Upper lobe of right lung (tissue), 1 donor: ENCODE results near the gene BRIP1. TPM values are rescaled to one million over a fixed set of nuclear protein-coding genes. Genes with fewer than 3 reads are reported as not detected.

ENCODE experiments used
- ATAC-seq: fragments of 200-7000 bp; cut with Tn5 transposase; one replicate; pipeline ENCODE4 v1.9.1; 2020; ENCODE audit warnings: mild to moderate bottlenecking, moderate library complexity
- DNase-seq: peaks from one replicate; pipeline ENCODE4 v3.0.0-alpha.2; 2020
- H3K27ac ChIP-seq: fragments of 200-600 bp; one replicate; pipeline ENCODE4 v1.8.0; 2022
- H3K27me3 ChIP-seq: fragments of 200-600 bp; one replicate; pipeline ENCODE4 v1.8.0; 2022; ENCODE audit warnings: mild to moderate bottlenecking
- H3K36me3 ChIP-seq: fragments of 200-600 bp; one replicate; pipeline ENCODE4 v1.8.0; 2022
- H3K4me1 ChIP-seq: fragments of 200-600 bp; one replicate; pipeline ENCODE4 v1.8.0; 2022
- H3K4me3 ChIP-seq: fragments of 200-600 bp; one replicate; pipeline ENCODE4 v1.8.0; 2022; ENCODE audit warnings: mild to moderate bottlenecking
- H3K9me3 ChIP-seq: fragments of 200-600 bp; one replicate; pipeline ENCODE4 v1.8.0; 2022
- CTCF ChIP-seq: fragments of 200-600 bp; IDR thresholded peaks from one replicate; pipeline ENCODE4 v1.8.0; 2022; ENCODE audit warnings: antibody characterized with exemption
- intact Hi-C: fragments of 100-400 bp; cut with DNase I; formaldehyde crosslinking; loops from one replicate; pipeline ENCODE4 v1.11.0; 2022
- total RNA-seq: library from RNA; stranded (reverse); fragmentation: NEBNext Ultra II Directional; extraction: Animal tissue kit (Norgen Biotek cat#: 25700); gene quantifications from one replicate; pipeline ENCODE4 v1.2.1, GENCODE V29; 2021
- donor health status: DM: no; HTN: yes; CAD: no; lungs with severe emphysema.

The BRIP1 gene
- total RNA-seq, 1 donor from 2014 or later = 0.26 TPM

GRCh38 chr17:61846761-61847375 is 16.5 kb downstream of the BRIP1 start:
- intact Hi-C loops = no loop called here
- DNase-seq = no peak
- Histone ChIP-seq H3K4me3 (no peak overlapping the region), H3K4me1 (no peaks in the 10 kb centered on the region), H3K36me3 (no peaks in the 10 kb centered on the region), H3K27ac (no peak overlapping the region), H3K27me3 (no peaks in the 10 kb centered on the region), H3K9me3 (no peaks in the 10 kb centered on the region)
- TF ChIP-seq CTCF = no peak
- no peak for ATAC-seq

- TF ChIP-seq CTCF = no peak
- intact Hi-C loops = no loop called here
- ATAC-seq (no peak), DNase-seq (no peak)
- Histone ChIP-seq H3K27me3 (no peaks in the 10 kb centered on the region), H3K9me3 (no peaks in the 10 kb centered on the region), H3K4me3 (no peak overlapping the region), H3K4me1 (no peaks in the 10 kb centered on the region), H3K36me3 (no peaks in the 10 kb centered on the region), H3K27ac (no peak overlapping the region)
Observed at GRCh38 chr17:61846088-61846487, 17.2 kb downstream of the BRIP1 start.

- intact Hi-C loops = no loop called here
- ATAC-seq = no peak
- Histone ChIP-seq H3K4me1 (no peaks in the 10 kb centered on the region), H3K27ac (no peak overlapping the region), H3K36me3 (no peaks in the 10 kb centered on the region), H3K9me3 (no peaks in the 10 kb centered on the region), H3K4me3 (no peak overlapping the region), H3K27me3 (no peaks in the 10 kb centered on the region)
- no peak for TF ChIP-seq CTCF
- no peak for DNase-seq
Observed at GRCh38 chr17:61843435-61843834, 19.9 kb downstream of the BRIP1 start.

GRCh38 chr17:61842899-61843298 is 20.4 kb downstream of the BRIP1 start:
- TF ChIP-seq CTCF = no peak
- no peak for DNase-seq

GRCh38 chr17:61839300-61839786 is 24.0 kb downstream of the BRIP1 start:
- no peaks in the 10 kb centered on the region for H3K36me3 ChIP-seq
- no peaks in the 10 kb centered on the region for H3K27me3 ChIP-seq
- ATAC-seq (no peak), DNase-seq (no peak)
- intact Hi-C loops = no loop called here
- TF ChIP-seq CTCF = no peak
- H3K9me3 ChIP-seq = no peaks in the 10 kb centered on the region
- no peak overlapping the region for H3K27ac ChIP-seq
- no peak overlapping the region for H3K4me3 ChIP-seq
- no peaks in the 10 kb centered on the region for H3K4me1 ChIP-seq

More at GRCh38 chr17:61842899-61843298, 20.4 kb downstream of the BRIP1 start:
- no peaks in the 10 kb centered on the region for H3K27me3 ChIP-seq
- no peak overlapping the region for H3K4me3 ChIP-seq
- H3K27ac ChIP-seq = no peak overlapping the region
- intact Hi-C loops = no loop called here
- ATAC-seq = no peak
- H3K9me3 ChIP-seq = no peaks in the 10 kb centered on the region
- no peaks in the 10 kb centered on the region for H3K4me1 ChIP-seq
- no peaks in the 10 kb centered on the region for H3K36me3 ChIP-seq
